SU-DHL-6 (cell line): Measurements from ENCODE around the gene LRRC4C.

Source experiments
- EZH2phosphoT487 ChIP-seq: fragments of 200-600 bp; sonication (generic), shearing (Covaris generic); conservative IDR thresholded peaks from 2 replicates; pipeline ENCODE4 v1.6.1; 2018; ENCODE audit warnings: mild to moderate bottlenecking, antibody characterized with exemption, low read length, moderate library complexity, mixed read lengths
- TF ChIP-seq, protein P1 (sequence below): fragments of 200-600 bp; sonication (generic); IDR thresholded peaks from one replicate; pipeline ENCODE4 v1.5.1; 2017; ENCODE audit warnings: antibody characterized with exemption, mild to moderate bottlenecking, low read length, moderate library complexity; ENCODE audit not compliant: insufficient read depth, poor library complexity, severe bottlenecking

DNA sequence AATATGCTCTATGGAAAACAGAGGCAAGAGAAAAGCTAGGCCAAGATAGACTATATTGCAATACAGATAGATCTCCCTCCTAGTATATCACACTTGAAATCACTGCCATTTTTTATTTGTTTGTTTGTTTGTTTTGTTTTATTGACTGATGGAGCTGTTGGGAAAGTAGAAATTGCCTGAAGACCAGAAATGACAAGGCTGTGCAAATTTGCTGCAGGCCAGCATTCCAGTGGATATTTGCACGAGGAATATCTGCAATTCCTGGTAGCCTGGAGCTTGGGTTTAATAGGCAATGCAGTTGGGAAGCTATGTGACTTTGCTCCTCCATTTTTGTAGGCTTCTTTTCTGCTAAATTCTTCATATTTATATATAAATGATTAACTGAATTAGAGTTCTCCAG, 991.7 kb downstream of the LRRC4C start:
- TF ChIP-seq, protein P1, sequence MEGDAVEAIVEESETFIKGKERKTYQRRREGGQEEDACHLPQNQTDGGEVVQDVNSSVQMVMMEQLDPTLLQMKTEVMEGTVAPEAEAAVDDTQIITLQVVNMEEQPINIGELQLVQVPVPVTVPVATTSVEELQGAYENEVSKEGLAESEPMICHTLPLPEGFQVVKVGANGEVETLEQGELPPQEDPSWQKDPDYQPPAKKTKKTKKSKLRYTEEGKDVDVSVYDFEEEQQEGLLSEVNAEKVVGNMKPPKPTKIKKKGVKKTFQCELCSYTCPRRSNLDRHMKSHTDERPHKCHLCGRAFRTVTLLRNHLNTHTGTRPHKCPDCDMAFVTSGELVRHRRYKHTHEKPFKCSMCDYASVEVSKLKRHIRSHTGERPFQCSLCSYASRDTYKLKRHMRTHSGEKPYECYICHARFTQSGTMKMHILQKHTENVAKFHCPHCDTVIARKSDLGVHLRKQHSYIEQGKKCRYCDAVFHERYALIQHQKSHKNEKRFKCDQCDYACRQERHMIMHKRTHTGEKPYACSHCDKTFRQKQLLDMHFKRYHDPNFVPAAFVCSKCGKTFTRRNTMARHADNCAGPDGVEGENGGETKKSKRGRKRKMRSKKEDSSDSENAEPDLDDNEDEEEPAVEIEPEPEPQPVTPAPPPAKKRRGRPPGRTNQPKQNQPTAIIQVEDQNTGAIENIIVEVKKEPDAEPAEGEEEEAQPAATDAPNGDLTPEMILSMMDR: no peak
- no peak for TF ChIP-seq EZH2phosphoT487
